A549 (cell line): ENCODE measurements around the gene HS3ST6. TPM values are rescaled to one million over a fixed set of nuclear protein-coding genes. Genes with fewer than 3 reads are reported as not detected.

ENCODE experiments used
- ATAC-seq, 2 experiments: fragments of 200-7000 bp in 1 of 2; fragments of >200 bp in 1 of 2; cut with Nextera tagmentation in 1 of 2; cut with Tn5 transposase in 1 of 2; 3 replicates each; pipeline versions ENCODE4 v1.8.0 to v1.9.1; 2018 to 2020; ENCODE audit warnings: mild to moderate bottlenecking in 1 of 2, moderate library complexity in 1 of 2
- CTCF ChIA-PET: fragments of 300-600 bp; sonication (Branson Sonifier 250); formaldehyde crosslinking; extraction: SDS; loops from one replicate; lab custom pipeline; 2021; ENCODE audit warnings: antibody characterized with exemption, inconsistent platforms; lab: Yijun Ruan, JAX
- POLR2A ChIA-PET: fragments of 350-600 bp; formaldehyde crosslinking; extraction: SDS; loops from one replicate; lab custom pipeline; 2021; ENCODE audit warnings: antibody characterized with exemption, inconsistent platforms; lab: Yijun Ruan, JAX
- DNase-seq, 2 experiments: peaks; one replicate each; pipeline versions ENCODE4 v3.0.0 to v3.0.0-alpha.2; 2011 to 2016; ENCODE audit warnings: low read depth in 1 of 2, low spot score in 1 of 2
- FAIRE-seq: peaks from 2 replicates; lab custom pipeline; 2011; peaks lifted over from hg19 to GRCh38; lab: Jason Lieb, UNC
- H3K27ac ChIP-seq, 2 experiments: fragments of >200 bp; sonication (Bioruptor Twin); formaldehyde crosslinking; 3 replicates each; pipeline ENCODE4 v1.5.1; 2016 to 2017
- H3K4me1 ChIP-seq: fragments of >200 bp; sonication (Bioruptor Twin); formaldehyde crosslinking; 3 replicates; pipeline ENCODE4 v1.6.1; 2016
- H3K4me2 ChIP-seq: fragments of >200 bp; sonication (Bioruptor Twin); formaldehyde crosslinking; 3 replicates; pipeline ENCODE4 v1.6.1; 2016
- H3K4me3 ChIP-seq: fragments of >200 bp; sonication (Bioruptor Twin); formaldehyde crosslinking; 3 replicates; pipeline ENCODE4 v1.5.1; 2016
- H3K9me3 ChIP-seq: fragments of >200 bp; sonication (Bioruptor Twin); formaldehyde crosslinking; 3 replicates; pipeline ENCODE4 v1.6.1; 2016
- BCL3 ChIP-seq: fragments of >200 bp; sonication (Bioruptor Twin); formaldehyde crosslinking; IDR thresholded peaks from 3 replicates; pipeline ENCODE4 v1.6.1; 2016
- CBX8 ChIP-seq: fragments of 200-600 bp; sonication (generic); IDR thresholded peaks from 2 replicates; pipeline ENCODE4 v1.6.1; 2016
- CEBPB ChIP-seq, 2 experiments: fragments of >200 bp in 1 of 2; sonication (Bioruptor Twin) in 1 of 2; formaldehyde crosslinking in 1 of 2; IDR thresholded peaks; 2 replicates each; pipeline ENCODE4 v1.6.1; 2012 to 2016
- CHD2 ChIP-seq: fragments of 150-350 bp; IDR thresholded peaks from 2 replicates; pipeline ENCODE4 v1.6.1; 2014; ENCODE audit warnings: low read length; ENCODE audit not compliant: partially characterized antibody
- CHD4 ChIP-seq: fragments of 200-600 bp; sonication (generic); IDR thresholded peaks from 2 replicates; pipeline ENCODE4 v1.6.1; 2016; ENCODE audit warnings: antibody characterized with exemption, mild to moderate bottlenecking, borderline replicate concordance
- CTCF ChIP-seq: fragments of >200 bp; sonication (Bioruptor Twin); formaldehyde crosslinking; IDR thresholded peaks from 3 replicates; pipeline ENCODE4 v1.5.1; 2016
- EHF ChIP-seq: fragments of 250-450 bp; sonication (Bioruptor Pico); IDR thresholded peaks from 2 replicates; pipeline ENCODE4 v1.5.0; 2020; ENCODE audit warnings: mild to moderate bottlenecking
- EHMT2 ChIP-seq: fragments of 200-600 bp; sonication (generic); IDR thresholded peaks from 2 replicates; pipeline ENCODE4 v1.6.1; 2016; ENCODE audit warnings: antibody characterized with exemption, low read depth, mild to moderate bottlenecking, moderate library complexity
- ESRRA ChIP-seq: fragments of 150-350 bp; IDR thresholded peaks from 2 replicates; pipeline ENCODE4 v1.6.1; 2014; ENCODE audit warnings: mild to moderate bottlenecking, low read length, borderline replicate concordance
- HDAC2 ChIP-seq: fragments of 200-600 bp; sonication (generic); IDR thresholded peaks from 2 replicates; pipeline ENCODE4 v1.6.1; 2016
- HEYL ChIP-seq: fragments of 250-450 bp; sonication (Bioruptor Pico); IDR thresholded peaks from 2 replicates; pipeline ENCODE4 v1.8.0; 2021; ENCODE audit warnings: mild to moderate bottlenecking, moderate library complexity
- HMGXB4 ChIP-seq: fragments of 250-450 bp; sonication (Bioruptor Pico); IDR thresholded peaks from 2 replicates; pipeline ENCODE4 v1.5.0; 2021; ENCODE audit warnings: mild to moderate bottlenecking, moderate library complexity, borderline replicate concordance
- HOXA7 ChIP-seq: fragments of 250-450 bp; sonication (Bioruptor Pico); IDR thresholded peaks from 2 replicates; pipeline ENCODE4 v1.5.0; 2020; ENCODE audit warnings: mild to moderate bottlenecking, moderate library complexity
- HOXB5 ChIP-seq: fragments of 250-450 bp; sonication (Bioruptor Pico); IDR thresholded peaks from 2 replicates; pipeline ENCODE4 v1.5.0; 2020; ENCODE audit warnings: mild to moderate bottlenecking, moderate library complexity
- JUN ChIP-seq, 2 experiments: fragments of >200 bp; sonication (Bioruptor Twin); formaldehyde crosslinking; IDR thresholded peaks; 2 replicates in 1 of 2; 3 replicates in 1 of 2; pipeline ENCODE4 v1.6.1; 2016 to 2017
- KDM5A ChIP-seq: fragments of 200-600 bp; sonication (generic); IDR thresholded peaks from 2 replicates; pipeline ENCODE4 v1.6.1; 2016; ENCODE audit warnings: antibody characterized with exemption, mild to moderate bottlenecking
- MAX ChIP-seq: IDR thresholded peaks from 2 replicates; pipeline ENCODE4 v1.6.1; 2012
- NPAS2 ChIP-seq: fragments of 250-450 bp; sonication (Bioruptor Pico); IDR thresholded peaks from 2 replicates; pipeline ENCODE4 v1.8.0; 2022; ENCODE audit warnings: mild to moderate bottlenecking, moderate library complexity, borderline replicate concordance
- NR3C1 ChIP-seq: fragments of >200 bp; sonication (Bioruptor Twin); formaldehyde crosslinking; IDR thresholded peaks from 3 replicates; pipeline ENCODE4 v1.6.1; 2017
- RARB ChIP-seq: fragments of 250-450 bp; sonication (Bioruptor Pico); IDR thresholded peaks from 2 replicates; pipeline ENCODE4 v1.8.0; 2021; ENCODE audit warnings: mild to moderate bottlenecking, moderate library complexity
- RCOR1 ChIP-seq: fragments of 150-350 bp; IDR thresholded peaks from 2 replicates; pipeline ENCODE4 v1.6.1; 2014; ENCODE audit warnings: antibody characterized with exemption, low read length, low read depth
- RNF2 ChIP-seq: fragments of 200-600 bp; sonication (generic); IDR thresholded peaks from 2 replicates; pipeline ENCODE4 v1.6.1; 2016; ENCODE audit warnings: low read depth, mild to moderate bottlenecking, antibody characterized with exemption, moderate library complexity, borderline replicate concordance
- SMC3 ChIP-seq: fragments of >200 bp; sonication (Bioruptor Twin); formaldehyde crosslinking; IDR thresholded peaks from 3 replicates; pipeline ENCODE4 v1.6.1; 2018; ENCODE audit warnings: inconsistent platforms
- TP53 ChIP-seq: fragments of 250-450 bp; sonication (Bioruptor Pico); IDR thresholded peaks from 2 replicates; pipeline ENCODE4 v1.5.0; 2021; ENCODE audit warnings: mild to moderate bottlenecking, moderate library complexity
- ZC3H11A ChIP-seq: fragments of 450-650 bp; IDR thresholded peaks from 2 replicates; pipeline ENCODE4 v1.6.1; 2014; ENCODE audit warnings: antibody characterized with exemption, mild to moderate bottlenecking
- ZFP36 ChIP-seq: fragments of 450-650 bp; IDR thresholded peaks from 2 replicates; pipeline ENCODE4 v1.6.1; 2014; ENCODE audit warnings: borderline replicate concordance; ENCODE audit not compliant: partially characterized antibody
- WGBS: methylation state at CpG from one replicate; pipeline ENCODE4 v1.1.6; 2017; ENCODE audit errors: missing lambda C conversion rate; 5-methylcytosine and 5-hydroxymethylcytosine counted together
- polyA plus RNA-seq, 4 experiments: library from polyadenylated mRNA; depleted of rRNA in 3 of 4; stranded (reverse); fragments of >200 nt; fragmentation: RNase III in 1 of 4; extraction: RNeasy Plus Mini Kit Qiagen cat#74134 plus additional on column Dnase treatment in 1 of 4; gene quantifications; 2 replicates in 3 of 4; 3 replicates in 1 of 4; pipeline ENCODE4 v1.2.3, GENCODE V29; 2011 to 2017

HS3ST6 gene
- polyA plus RNA-seq, 2 of the 4 experiments (the other 2 are of a cell fraction): 1.5 to 2.0 TPM

GRCh38 chr16:1929578-1930337 lies 11.5 kb upstream of the HS3ST6 start (continued):
- TF ChIP-seq CTCF (peak; percentile 97), EHF (CRISPR knock-in tag) (peak; percentile 90), SMC3 (peak; percentile 99), NPAS2 (peak; percentile 52; the same call in 1 of the 2 replicates), HEYL (CRISPR knock-in tag) (no peak), CHD2 (no peak)
- TF ChIP-seq, all 56 proteins: peak for 18

GRCh38 chr16:1929105-1929504 lies 10.9 kb upstream of the HS3ST6 start:
- ChIA-PET CTCF (interaction anchor here (0.6 to 12.9 kb wide), 27 partner anchors 9 to 549 kb away, joined by 3 to 396 read pairs (median 5); partner anchors contain the start of genes MEIOB, MSRB1, NUBP2 and SPSB3), POLR2A (interaction anchor here (0.6 to 1.3 kb wide), 10 partner anchors 9 to 113 kb away, joined by 3 to 11 read pairs (median 3); partner anchors contain the start of gene MSRB1)
- peak overlapping the region; percentile 65 for H3K4me3 ChIP-seq
- whole genome bisulfite sequencing: 6% methylated on average over 8 of the region's 11 CpGs
- peaks cover 46% of the 10 kb centered on the region for H3K4me1 ChIP-seq
- TF ChIP-seq EHMT2 (no peak), RNF2 (no peak), CHD4 (no peak), CEBPB (IDR thresholded peaks at IDR 0.05) (no peak), NR3C1 (no peak), KDM5A (no peak), HMGXB4 (CRISPR knock-in tag) (no peak), ZFP36 (no peak), ESRRA (no peak), HOXB5 (CRISPR knock-in tag) (no peak)
- peak overlapping the region; percentile 97 for H3K4me2 ChIP-seq
- FAIRE-seq: no peak
- H3K9me3 ChIP-seq: no peaks in the 10 kb centered on the region
- DNase-seq: peak; percentile 73 to 78
- H3K27ac ChIP-seq: peak overlapping the region; percentile 98 to 99
- peak; percentile 77 to 81 for ATAC-seq

- H3K4me2 ChIP-seq: no peak overlapping the region
- H3K4me1 ChIP-seq: peaks cover 48% of the 10 kb centered on the region
- WGBS: 77% methylated on average over 9 of the region's 11 CpGs
- ATAC-seq (no peak), FAIRE-seq (no peak), DNase-seq (no peak)
- H3K9me3 ChIP-seq: no peaks in the 10 kb centered on the region
- H3K4me3 ChIP-seq: no peak overlapping the region
- CTCF ChIA-PET: interaction anchor here (0.9 to 12.9 kb wide), 4 partner anchors 11 to 58 kb away, joined by 3 to 396 read pairs (median 4); partner anchors contain the start of gene MEIOB
- H3K27ac ChIP-seq: peak overlapping the region; percentile 43 to 88; a peak in 5 of 6 replicates
- POLR2A ChIA-PET: interaction anchor here (0.6 to 1.2 kb wide), 2 partner anchors 38 to 52 kb away, joined by 3 to 4 read pairs; partner anchors contain the start of gene RPS2
- TF ChIP-seq HDAC2: no peak
- no peak for TF ChIP-seq CHD4
- no peak for TF ChIP-seq BCL3
- TF ChIP-seq HOXA7: no peak
- no peak for TF ChIP-seq JUN (IDR thresholded peaks at IDR 0.05)
- TF ChIP-seq RCOR1: no peak
- TF ChIP-seq ZC3H11A: no peak
- TF ChIP-seq EHF (CRISPR knock-in tag): no peak
- no peak for TF ChIP-seq CEBPB (IDR thresholded peaks at IDR 0.05)
- TF ChIP-seq TP53 (CRISPR knock-in tag): no peak
- TF ChIP-seq CTCF: no peak
- TF ChIP-seq MAX: no peak
- no peak for TF ChIP-seq HEYL (CRISPR knock-in tag)
- no peak for TF ChIP-seq RARB (CRISPR knock-in tag)
- TF ChIP-seq CBX8: no peak
Measured at GRCh38 chr16:1926271-1926670, 8.1 kb upstream of the HS3ST6 start.
